ENCODE data around the gene ERBB2.
"Not testable (repeated sequence)": the region's sequence is repeated elsewhere in the genome, so short reads cannot be mapped to it uniquely, and the experiment has no call there.

ERBB2 gene

DNA sequence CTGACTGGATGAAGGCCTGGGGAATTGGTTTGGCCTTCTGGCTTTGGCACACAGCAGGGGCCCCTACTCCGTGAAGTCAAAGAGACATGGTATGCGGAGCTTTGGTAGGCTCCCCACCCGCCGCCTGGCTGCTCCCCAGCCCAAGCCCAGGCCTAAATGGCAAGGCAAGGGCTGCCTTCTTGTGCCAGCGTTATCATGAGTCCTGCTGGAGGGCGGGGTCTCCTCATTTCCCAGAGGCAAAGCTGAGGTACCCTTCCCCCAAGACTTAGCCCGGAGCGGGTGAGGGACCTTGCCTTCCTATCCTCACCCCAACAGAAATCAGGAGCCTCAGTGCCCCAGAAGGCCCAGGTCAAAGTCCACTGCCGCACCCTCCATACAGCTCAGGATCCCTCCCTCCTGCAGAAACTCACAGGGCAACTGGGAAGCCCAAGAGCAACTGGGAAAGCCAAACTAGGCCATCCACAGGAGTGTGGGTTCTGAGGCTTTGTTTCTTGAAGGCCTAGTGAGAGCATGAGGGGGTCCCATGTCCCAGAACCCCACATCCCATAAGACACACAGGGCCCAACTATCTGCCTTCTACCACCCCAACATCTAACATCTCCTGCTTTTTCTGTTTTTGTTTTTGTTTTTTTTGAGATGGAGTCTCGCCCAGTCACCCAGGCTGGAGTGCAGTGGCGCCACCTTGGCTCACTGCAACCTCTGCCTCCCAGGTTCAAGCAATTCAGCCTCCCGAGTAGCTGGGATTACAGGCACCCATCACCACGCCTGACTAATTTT, 21.3 kb upstream of the ERBB2 start:
- DNase-seq (ENCODE audit: low spot score), result no peak

DNA sequence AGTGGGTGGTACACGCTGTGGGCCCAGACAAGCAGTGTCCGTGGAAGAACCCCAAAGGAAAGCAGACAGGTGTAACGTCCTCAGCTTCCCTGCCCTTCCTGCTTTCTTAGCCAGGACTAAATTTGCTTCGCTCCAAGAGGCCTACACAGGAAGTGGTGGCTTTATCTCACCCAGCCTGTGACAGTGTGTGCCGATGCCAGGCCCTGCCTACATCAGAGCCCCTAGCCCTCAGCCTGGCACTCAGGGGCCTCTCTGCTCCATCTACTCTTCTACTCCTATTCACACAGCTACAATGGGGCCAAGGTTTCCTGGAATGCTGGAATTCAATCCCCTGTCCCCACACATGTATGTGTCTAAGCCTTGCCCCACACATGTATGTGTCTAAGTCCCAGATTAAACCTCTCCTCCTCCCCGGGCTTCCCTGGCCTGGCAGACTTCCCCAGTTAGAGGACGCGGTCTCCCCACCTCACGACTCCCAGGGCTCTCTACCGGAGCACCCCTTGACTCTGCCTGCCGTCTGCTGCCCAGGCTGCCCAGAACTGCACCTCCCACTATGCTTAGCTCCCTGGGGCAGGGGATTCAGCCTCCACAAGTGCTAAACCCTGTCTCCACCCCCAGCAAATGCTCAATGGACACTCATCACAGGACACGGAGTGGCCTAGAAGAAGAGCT, 20.2 kb upstream of the ERBB2 start:
- DNase-seq (ENCODE audit: low spot score), result peak; percentile 54

DNA sequence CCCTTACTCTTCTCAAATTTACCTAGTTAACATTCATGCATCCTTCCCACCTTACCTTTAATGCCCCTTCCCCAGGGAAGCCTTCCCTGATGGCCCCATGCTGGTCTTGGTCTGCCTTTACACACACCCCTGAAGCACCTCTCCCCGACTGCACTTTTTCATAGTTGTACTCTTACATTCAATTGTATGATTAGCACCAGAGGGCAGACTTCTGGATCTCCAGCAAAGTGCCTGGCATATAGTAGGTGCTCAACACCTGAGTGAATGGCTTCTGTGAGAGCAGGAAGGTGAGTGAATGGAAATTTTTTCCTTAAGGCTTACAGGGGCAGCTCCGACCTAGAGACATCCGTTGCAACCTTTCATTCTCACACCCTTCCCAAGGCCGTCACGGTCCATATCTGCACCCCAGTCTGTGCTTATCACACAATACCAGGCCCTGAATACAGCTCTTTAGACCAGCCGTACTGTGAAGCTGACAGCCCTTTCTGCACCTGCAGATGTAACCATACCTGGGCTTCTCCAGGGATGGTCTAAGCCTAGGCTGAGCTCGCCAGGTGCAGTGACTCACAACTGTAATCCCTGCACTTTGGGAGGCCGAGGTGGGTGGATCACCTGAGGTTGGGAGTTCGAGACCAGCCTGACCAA, 16.4 kb upstream of the ERBB2 start:
- DNase-seq (ENCODE audit: low spot score), result no peak

DNA sequence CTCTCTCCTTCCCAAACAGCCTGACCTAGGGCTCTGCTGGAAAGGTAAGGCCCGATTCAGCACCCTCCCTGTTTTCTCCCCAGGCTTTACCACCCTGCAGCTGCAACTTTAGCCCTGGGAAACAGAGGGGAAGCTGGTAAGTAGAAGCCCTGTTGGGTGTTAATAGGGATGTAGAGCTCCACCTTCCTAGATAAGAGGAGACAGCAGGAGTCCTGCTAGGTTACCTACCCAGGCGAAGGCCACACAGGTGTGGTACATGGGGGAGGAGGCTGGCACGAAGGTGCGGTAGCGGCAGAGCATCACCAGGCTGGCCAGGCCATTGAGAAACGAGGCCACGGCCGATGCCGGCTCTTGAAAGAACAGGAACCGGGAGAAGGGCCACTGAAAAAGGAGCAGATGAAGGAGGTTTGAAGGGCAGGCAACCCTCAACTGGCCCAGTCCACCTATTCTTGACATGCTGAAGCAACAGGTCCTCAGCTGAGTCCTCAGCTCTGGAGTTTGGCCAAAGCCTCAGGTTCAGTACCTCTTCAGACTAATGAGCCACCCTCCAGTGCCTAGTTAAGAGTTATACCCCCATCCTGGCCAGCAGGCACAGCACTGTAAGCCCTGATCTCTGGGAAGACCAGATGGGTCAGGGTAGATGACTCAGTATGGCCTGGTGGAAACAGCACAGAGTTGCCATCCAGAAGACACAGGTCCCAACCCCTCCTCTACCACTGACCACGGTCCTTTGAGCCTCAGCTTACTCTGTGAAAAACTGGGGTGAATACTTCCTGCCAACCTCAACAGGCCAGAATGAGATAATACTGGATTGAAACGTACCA, 15.3 kb upstream of the ERBB2 start:
- DNase-seq (ENCODE audit: low spot score), result no peak

DNA sequence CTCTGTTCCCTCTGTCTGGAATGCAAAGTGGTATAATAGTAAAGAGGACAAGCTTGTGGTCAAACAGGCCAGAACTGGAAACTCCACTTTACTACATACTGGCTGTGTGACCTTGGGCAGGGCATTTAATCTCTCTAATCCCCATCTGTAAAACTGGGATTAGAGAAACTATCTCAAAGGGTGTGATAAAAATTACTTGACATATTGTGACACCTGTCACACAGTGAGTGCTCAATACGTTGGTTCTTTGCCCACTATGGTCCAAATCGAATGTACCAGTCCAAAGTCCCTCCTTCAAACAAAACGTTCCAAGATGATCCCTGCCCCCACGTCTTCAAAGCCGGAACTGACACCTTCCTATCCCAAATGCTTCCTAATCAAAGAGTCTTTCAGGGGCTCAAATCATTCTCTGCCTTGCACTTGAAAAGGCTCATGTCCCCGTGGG, 12.7 kb upstream of the ERBB2 start:
- no peak for DNase-seq (ENCODE audit: low spot score)

DNA sequence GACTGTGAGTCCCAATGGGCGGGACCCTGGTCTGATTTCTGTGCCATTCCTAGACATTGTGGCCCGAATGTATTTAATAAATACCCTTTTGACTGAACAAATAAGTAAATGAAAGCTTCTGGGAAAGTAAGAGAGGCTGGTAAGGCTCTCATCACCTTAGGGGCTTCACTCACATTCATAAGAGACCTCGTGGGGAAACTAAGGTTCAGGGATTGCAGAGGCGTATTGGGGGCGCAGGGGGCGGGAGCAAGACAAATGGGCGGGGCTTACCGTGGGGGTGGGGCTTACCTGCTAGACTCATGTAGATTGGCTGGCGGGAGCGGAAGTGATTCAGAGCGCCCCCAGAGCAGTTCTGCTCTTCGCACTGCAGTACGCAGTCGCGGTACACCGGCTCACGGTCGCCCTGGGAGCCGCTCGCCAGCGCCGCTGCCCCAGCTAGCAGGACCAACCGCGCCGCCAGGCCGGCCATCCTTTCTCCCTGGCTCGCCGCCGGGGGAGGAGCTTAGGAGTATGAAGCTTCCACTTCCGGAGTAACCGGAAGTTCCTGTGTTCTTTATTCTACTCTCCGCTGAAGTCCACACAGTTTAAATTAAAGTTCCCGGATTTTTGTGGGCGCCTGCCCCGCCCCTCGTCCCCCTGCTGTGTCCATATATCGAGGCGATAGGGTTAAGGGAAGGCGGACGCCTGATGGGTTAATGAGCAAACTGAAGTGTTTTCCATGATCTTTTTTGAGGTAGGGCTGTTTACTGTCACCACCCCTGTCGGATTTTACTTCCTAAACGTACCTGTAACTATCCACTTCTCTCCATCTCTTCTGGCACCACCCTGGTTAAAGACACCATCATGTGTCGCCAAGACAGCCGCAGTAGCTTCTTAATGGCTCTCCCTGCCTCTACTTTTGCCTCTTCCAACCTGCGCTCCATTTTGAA, 12.1 kb upstream of the ERBB2 start, which contains the start of gene PGAP3:
TSS of gene PGAP3 (minus strand) at position 512 of the 929 bp plus-strand sequence. CDS start at position 469, 43 bp downstream.
- peak; percentile 82 for DNase-seq (ENCODE audit: low spot score)

DNA sequence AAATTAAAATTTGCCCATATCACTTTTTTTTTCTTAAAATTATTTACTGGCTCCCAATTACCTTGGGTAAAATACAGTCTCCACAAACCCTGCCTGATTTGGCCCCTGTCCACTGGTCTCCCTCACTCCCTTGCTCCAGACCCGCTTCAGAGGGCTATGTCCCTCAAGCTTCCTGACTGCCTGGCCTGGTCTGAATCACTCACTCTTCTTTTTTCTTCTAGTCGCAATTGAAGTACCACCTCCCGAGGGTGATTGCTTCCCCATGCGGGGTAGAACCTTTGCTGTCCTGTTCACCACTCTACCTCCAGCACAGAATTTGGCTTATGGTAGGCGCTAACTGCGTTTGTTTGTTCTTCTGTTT, 11.4 kb upstream of the ERBB2 start:
- no peak for DNase-seq (ENCODE audit: low spot score)

DNA sequence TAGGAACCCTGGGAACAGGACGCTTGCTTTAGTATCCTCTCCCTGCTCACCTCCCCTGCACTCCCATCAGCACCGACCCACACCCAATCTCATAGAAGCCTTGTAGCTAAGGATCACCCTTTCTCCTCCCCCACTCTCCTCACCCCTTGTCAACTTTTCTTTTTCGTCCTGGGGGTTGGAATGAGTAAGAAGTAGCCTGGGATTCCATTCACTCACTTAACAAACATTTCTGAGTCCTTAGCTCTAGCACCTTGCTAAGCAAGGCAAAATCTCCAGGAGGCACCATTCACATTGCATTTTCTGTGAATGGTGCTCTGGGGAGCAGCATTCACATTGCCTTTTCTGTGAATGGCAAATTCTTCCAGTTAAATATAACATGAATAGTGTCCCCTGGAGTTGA, 10.9 kb upstream of the ERBB2 start:
- no peak for DNase-seq (ENCODE audit: low spot score)

DNA sequence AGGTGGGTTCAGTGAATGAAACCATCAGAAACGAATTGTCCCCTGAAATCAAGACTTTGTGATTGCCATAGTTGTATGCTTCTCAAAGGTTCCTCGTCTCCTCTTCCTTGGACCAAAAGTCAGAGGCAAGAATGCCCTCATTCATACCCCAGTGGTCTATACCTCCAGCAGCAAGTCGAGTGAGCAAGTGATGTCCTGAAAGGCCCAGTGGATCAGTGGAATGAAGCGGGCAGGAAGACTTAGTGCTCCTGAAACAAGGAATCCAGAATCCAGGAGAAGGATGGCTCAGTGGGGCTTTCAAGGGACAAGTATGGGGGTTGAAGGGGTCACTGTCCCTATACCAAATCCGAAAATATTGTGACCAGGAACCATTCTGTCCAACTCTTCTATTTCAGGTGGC, 5.3 kb upstream of the ERBB2 start:
- DNase-seq (ENCODE audit: low spot score), result no peak

DNA sequence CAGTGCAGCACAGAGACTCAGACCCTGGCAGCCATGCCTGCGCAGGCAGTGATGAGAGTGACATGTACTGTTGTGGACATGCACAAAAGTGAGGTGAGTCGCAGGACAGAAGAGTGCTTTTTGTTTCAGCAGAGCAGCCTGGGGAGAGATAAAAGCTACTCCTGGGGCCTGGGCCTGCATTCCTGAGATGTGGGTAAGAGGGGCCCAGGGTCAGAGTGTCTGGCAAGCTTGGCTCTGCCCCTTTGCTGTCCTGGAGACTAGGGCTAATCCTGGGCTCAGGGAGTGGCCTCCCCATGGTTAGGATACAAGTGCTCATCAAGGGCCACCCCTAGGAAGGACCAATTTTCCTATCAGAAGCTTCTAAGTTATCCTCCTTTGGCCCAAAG, 4.8 kb upstream of the ERBB2 start:
- DNase-seq (ENCODE audit: low spot score), result no peak

DNA sequence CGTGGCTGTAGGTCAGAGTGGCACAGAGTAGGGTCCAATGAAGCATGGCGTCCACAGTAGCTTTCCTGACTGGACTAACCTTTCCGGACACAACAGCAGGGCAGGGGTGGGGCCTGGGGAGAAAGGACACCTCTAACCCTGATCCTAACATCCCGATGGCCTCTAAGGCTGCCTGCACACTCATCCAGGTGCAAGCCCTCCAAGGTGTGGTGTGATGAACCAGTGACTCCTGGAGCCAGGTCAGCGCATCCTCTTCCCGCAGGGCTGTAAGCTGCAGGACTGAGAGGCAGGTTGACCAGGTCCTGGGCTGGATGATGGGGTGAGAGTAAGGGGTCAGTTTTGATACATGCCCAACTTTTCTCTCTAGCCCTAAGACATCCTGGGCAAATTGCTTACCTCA, 3.1 kb upstream of the ERBB2 start:
- no peak for DNase-seq (ENCODE audit: low spot score)

DNA sequence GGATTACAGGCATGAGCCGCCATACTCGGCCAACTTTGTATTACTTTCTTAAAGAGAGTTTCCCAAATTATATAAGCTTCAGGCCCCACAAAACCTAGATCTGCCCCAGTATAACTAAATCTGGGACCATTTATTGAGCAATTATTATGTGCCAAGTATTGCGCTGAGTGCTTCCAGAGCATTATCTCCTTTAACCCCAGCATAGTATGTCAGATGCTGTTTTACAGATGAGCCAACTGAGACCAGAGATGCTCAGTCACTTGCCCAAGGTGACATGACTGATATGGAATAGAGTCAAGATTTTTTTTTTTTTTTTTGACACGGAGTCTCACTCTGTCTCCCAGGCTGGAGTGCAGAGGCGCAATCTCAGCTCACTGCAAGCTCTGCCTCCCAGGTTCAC, 1.9 kb upstream of the ERBB2 start:
- DNase-seq (ENCODE audit: low spot score), result no peak

DNA sequence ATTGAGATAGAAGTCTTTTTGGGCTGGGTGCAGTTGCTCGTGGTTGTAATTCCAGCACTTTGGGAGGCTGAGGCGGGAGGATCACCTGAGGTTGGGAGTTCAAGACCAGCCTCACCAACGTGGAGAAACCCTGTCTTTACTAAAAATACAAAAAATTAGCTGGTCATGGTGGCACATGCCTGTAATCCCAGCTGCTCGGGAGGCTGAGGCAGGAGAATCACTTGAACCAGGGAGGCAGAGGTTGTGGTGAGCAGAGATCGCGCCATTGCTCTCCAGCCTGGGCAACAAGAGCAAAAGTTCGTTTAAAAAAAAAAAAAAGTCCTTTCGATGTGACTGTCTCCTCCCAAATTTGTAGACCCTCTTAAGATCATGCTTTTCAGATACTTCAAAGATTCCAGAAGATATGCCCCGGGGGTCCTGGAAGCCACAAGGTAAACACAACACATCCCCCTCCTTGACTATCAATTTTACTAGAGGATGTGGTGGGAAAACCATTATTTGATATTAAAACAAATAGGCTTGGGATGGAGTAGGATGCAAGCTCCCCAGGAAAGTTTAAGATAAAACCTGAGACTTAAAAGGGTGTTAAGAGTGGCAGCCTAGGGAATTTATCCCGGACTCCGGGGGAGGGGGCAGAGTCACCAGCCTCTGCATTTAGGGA, 577 bp upstream of the ERBB2 start:
- not testable (repeated sequence) for DNase-seq (ENCODE audit: low spot score)

DNA sequence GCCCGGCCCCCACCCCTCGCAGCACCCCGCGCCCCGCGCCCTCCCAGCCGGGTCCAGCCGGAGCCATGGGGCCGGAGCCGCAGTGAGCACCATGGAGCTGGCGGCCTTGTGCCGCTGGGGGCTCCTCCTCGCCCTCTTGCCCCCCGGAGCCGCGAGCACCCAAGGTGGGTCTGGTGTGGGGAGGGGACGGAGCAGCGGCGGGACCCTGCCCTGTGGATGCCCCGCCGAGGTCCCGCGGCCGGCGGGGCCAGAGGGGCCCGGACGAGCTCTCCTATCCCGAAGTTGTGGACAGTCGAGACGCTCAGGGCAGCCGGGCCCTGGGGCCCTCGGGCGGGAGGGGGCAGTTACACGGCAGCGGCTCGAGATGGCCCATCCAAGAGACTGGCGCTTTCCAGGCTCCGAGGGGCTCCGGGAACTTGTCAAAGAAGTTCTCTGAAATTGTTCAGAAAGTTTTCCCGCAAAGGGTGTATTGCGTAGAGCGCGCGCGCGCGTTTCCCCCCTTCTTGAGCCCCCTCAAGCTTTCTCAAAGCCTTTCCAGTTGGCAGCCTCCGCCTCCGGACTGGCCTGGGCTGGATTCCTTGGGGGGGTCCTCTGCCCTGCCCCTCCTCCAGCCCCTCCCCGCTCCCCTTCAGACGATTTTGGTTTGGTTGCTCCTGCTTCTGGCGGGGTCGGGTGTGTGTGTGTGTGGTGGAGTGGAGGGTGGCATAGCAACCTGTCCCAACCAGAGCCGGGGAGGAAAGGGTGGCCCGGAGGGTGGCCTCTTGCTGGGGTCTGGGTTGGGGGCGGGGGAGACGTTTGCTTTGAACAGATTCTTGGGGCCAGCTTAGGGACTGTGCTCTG, 504 bp downstream of the ERBB2 start:
- no peak for DNase-seq (ENCODE audit: low spot score)

DNA sequence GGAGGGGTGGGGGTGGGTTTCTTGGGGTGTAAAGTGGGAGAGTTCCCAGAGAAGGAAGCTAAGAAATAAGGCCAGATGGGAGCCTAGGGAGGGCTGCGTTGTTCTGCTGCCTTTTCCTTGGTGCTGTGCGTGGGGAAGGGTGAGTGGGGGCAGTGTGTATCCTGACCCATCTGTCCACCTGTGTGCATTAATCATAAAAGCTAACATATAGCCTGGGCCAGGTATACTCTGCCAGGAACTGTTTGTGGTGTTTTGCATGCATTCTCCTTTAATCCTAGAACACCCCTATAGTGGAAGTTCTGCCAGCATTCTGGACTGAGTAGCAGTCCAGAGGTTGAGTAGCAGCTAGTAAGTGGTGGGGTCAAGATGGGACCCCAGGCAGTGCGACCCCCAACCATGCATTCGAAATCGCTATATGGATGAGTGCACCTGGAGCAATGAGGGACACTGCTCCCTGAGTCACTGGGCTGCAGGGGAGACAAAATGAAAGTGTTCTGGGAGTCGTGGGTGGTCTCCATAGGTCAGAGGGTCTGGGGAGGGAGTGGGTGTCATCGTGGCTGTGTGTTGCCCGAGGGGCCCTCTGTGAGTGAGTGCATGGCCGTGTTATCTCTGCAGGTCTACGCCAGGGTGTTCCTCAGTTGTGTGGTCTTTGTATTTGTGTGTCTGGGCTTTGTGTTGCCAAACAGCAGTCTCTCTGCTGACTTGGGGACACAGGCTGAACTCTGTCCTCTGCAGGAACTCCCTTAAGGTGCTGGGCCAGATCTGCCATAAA, 1.3 kb downstream of the ERBB2 start:
- no peak for DNase-seq (ENCODE audit: low spot score)

DNA sequence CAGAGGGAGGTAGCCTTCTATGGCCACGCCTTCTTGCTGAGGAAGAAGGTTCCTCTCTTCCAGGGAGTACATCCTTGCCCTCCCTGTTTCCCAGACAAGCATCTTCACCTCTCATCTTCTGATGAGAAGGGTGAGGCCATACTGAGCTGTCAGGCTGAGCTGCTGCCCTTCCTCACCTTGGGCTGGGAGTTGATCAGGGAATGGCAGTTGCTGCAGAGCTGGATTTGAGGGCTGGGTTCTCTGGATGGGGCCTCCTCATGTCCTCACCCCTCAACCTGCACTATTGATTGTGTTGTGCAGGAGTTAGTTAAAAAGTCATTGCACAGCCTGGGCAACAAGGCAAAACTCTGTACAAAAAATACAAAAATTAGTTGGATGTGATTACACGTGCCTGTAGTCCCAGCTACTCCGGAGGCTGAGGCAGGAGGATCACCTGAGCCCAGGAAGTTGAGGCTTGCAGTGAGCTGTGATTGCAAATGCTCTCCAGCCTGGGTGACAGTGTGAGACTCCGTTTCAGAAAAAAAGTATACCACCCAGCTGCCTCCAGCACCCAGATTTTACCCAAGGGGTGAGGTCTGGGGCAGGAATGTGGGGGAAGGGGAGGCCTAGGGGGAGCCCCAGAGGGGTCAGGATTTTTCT, 2.0 kb downstream of the ERBB2 start:
- no peak for DNase-seq (ENCODE audit: low spot score)

DNA sequence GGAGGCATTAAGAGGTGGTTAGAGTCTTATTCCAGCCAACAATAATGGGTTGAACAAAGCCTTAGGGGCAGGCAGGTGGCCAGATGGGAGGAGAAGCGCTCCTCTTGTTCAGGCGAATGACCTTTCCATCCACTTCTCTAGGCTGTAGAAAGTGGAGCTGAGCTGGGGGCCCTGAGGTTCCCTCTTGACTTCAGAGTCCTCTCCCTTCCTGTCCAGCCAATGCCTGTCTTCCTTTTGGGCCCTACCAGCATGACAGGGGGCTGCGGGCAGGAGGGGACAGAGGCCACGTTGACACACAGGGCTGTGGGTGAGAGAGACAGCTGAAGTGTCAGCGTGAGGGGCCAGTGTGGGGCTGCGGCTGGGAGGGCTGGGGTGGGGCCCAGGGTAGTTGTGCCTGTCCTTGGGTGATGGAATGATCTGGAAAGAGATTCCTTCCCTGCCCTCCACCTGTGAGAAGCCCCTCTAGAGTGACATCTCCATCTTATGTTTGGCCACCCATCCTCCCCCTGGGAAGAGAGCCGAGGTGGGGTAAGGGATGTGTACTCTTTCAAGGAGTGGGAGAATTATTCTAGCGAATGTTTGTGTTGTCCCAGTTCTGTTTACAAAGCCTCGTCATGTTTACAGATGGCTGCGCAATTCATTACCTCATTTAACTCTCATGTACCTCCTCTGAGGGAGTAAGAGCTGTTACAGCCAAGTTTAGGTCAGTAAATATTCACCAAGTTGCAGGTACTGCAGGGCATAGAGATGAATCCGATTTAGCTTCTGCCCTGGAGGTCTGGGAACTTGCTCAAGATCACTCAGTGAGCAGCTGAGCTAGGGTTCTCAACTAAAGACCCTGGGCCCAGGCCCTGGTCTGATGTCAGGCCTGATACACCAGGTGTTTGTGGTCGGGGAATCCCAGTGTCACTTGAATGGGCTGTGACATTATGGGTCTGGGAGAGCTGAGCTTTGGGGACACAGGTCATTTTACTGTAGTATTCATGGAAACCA, 3.3 kb downstream of the ERBB2 start:
- DNase-seq (ENCODE audit: low spot score), result no peak

Data from CD4-positive, alpha-beta T cell treated with Interleukin-2 at 100 ng/mL for 4 hours (primary cell).